Measurements from ENCODE around the gene IL17F. TPM values are rescaled to one million over a fixed set of nuclear protein-coding genes. Genes with fewer than 3 reads are reported as not detected.

The IL17F gene
- not detected for polyA plus RNA-seq (ENCODE audit: low read depth in 6 of 6)

GRCh38 chr6:52244400-52244799, at the start of gene IL17F:
Gene IL17F, minus strand, starts transcription at chr6:52244500. Its CDS starts 71 bp downstream, at chr6:52244429.
- no peaks in the 10 kb centered on the region for H3K36me3 Mint-ChIP-seq
- H3K27ac Mint-ChIP-seq, result peak within 1 kb of the TSS in 1 of 6 donors; percentile 12
- H3K4me1 Mint-ChIP-seq, result no peaks in the 10 kb centered on the region
- peaks cover 5 to 12% (median 12%) of the 10 kb centered on the region in 3 donors for H3K27me3 Mint-ChIP-seq
- no peaks in the 10 kb centered on the region for H3K9me3 Mint-ChIP-seq
- DNase-seq (no peak), ATAC-seq (ENCODE audit: low read depth in 2 of 2) (no peak)
- no peak within 1 kb of the TSS for H3K4me3 Mint-ChIP-seq

GRCh38 chr6:52293067-52293466, 48.8 kb upstream of the IL17F start:
- peaks cover 18 to 28% (median 19%) of the 10 kb centered on the region in 3 donors for H3K4me1 Mint-ChIP-seq
- H3K9me3 Mint-ChIP-seq, result peaks cover 0 to 2% (median 0%) of the 10 kb centered on the region in 7 donors
- ATAC-seq (ENCODE audit: low read depth in 2 of 2), result no peak
- peaks cover 0 to 4% of the 10 kb centered on the region in 2 donors for H3K36me3 Mint-ChIP-seq
- no peaks in the 10 kb centered on the region for H3K27me3 Mint-ChIP-seq
- no peak overlapping the region for H3K4me3 Mint-ChIP-seq
- H3K27ac Mint-ChIP-seq, result peak overlapping the region in 1 of 6 donors; percentile 40
- no peak for DNase-seq

- no peak overlapping the region for H3K4me3 Mint-ChIP-seq
- no peaks in the 10 kb centered on the region for H3K27me3 Mint-ChIP-seq
- no peak for ATAC-seq (ENCODE audit: low read depth in 2 of 2)
- DNase-seq, result no peak
- no peaks in the 10 kb centered on the region for H3K36me3 Mint-ChIP-seq
- no peaks in the 10 kb centered on the region for H3K9me3 Mint-ChIP-seq
- peak overlapping the region in 2 of 6 donors; percentile 28 to 56 for H3K27ac Mint-ChIP-seq
- H3K4me1 Mint-ChIP-seq, result peaks cover 0 to 10% (median 4%) of the 10 kb centered on the region in 3 donors
Measured at GRCh38 chr6:52288841-52289240, 44.5 kb upstream of the IL17F start.

- Mint-ChIP-seq H3K36me3 (no peaks in the 10 kb centered on the region), H3K9me3 (no peaks in the 10 kb centered on the region), H3K27ac (peak overlapping the region in 2 of 6 donors; percentile 14 to 28), H3K4me1 (peaks cover 5 to 14% (median 7%) of the 10 kb centered on the region in 3 donors), H3K27me3 (no peaks in the 10 kb centered on the region), H3K4me3 (no peak overlapping the region)
- ATAC-seq (ENCODE audit: low read depth in 2 of 2), result no peak
- DNase-seq, result no peak
Measured at GRCh38 chr6:52288216-52288615, 43.9 kb upstream of the IL17F start.

- H3K36me3 Mint-ChIP-seq, result peaks cover 0 to 9% of the 10 kb centered on the region in 2 donors
- no peaks in the 10 kb centered on the region for H3K27me3 Mint-ChIP-seq
- peak overlapping the region in 1 of 6 donors; percentile 75 for H3K27ac Mint-ChIP-seq
- H3K9me3 Mint-ChIP-seq, result no peaks in the 10 kb centered on the region
- ATAC-seq (ENCODE audit: low read depth in 2 of 2), result no peak
- DNase-seq, result peak; percentile 30
- H3K4me3 Mint-ChIP-seq, result peak overlapping the region in 1 of 8 donors; percentile 42
- H3K4me1 Mint-ChIP-seq, result peaks cover 9 to 24% (median 13%) of the 10 kb centered on the region in 3 donors
Measured at GRCh38 chr6:52286798-52287432, 42.6 kb upstream of the IL17F start.

GRCh38 chr6:52285177-52286068, 41.1 kb upstream of the IL17F start:
- Mint-ChIP-seq H3K27ac (no peak overlapping the region), H3K4me3 (no peak overlapping the region), H3K27me3 (no peaks in the 10 kb centered on the region), H3K4me1 (peaks cover 12 to 23% (median 13%) of the 10 kb centered on the region in 3 donors), H3K9me3 (no peaks in the 10 kb centered on the region), H3K36me3 (peaks cover 7 to 9% of the 10 kb centered on the region in 2 donors)
- ATAC-seq (ENCODE audit: low read depth in 2 of 2), result no peak
- no peak for DNase-seq

GRCh38 chr6:52284460-52285176, 40.3 kb upstream of the IL17F start, which contains the start of gene MCM3:
Gene MCM3, minus strand, starts transcription at chr6:52284742. Its CDS starts 68 bp downstream, at chr6:52284674.
- peak within 1 kb of the TSS in 2 of 8 donors; percentile 30 to 56 for H3K4me3 Mint-ChIP-seq
- H3K9me3 Mint-ChIP-seq, result no peaks in the 10 kb centered on the region
- H3K36me3 Mint-ChIP-seq, result peaks cover 9 to 11% of the 10 kb centered on the region in 2 donors
- H3K4me1 Mint-ChIP-seq, result peaks cover 13 to 23% (median 14%) of the 10 kb centered on the region in 3 donors
- no peaks in the 10 kb centered on the region for H3K27me3 Mint-ChIP-seq
- ATAC-seq (ENCODE audit: low read depth in 2 of 2) (peak; percentile 94 to 95), DNase-seq (peak; percentile 98)
- peak within 1 kb of the TSS in 3 of 6 donors; percentile 47 to 81 (median 49) for H3K27ac Mint-ChIP-seq

- peaks cover 13 to 23% (median 14%) of the 10 kb centered on the region in 3 donors for H3K4me1 Mint-ChIP-seq
Measured at GRCh38 chr6:52284131-52284459, 39.8 kb upstream of the IL17F start.

GRCh38 chr6:52283111-52283510, 38.8 kb upstream of the IL17F start:
- Mint-ChIP-seq H3K9me3 (no peaks in the 10 kb centered on the region), H3K27ac (peak overlapping the region in 1 of 6 donors; percentile 13), H3K4me1 (peaks cover 13 to 23% (median 14%) of the 10 kb centered on the region in 3 donors), H3K36me3 (peaks cover 9 to 18% of the 10 kb centered on the region in 2 donors), H3K27me3 (no peaks in the 10 kb centered on the region), H3K4me3 (peak overlapping the region in 4 of 8 donors; percentile 30 to 73 (median 47))
- no peak for ATAC-seq (ENCODE audit: low read depth in 2 of 2)
- DNase-seq, result no peak

More at GRCh38 chr6:52284131-52284459, 39.8 kb upstream of the IL17F start:
- no peak overlapping the region for H3K4me3 Mint-ChIP-seq
- ATAC-seq (ENCODE audit: low read depth in 2 of 2) (no peak), DNase-seq (no peak)
- H3K9me3 Mint-ChIP-seq, result no peaks in the 10 kb centered on the region
- no peaks in the 10 kb centered on the region for H3K27me3 Mint-ChIP-seq
- peaks cover 9 to 11% of the 10 kb centered on the region in 2 donors for H3K36me3 Mint-ChIP-seq
- peak overlapping the region in 3 of 6 donors; percentile 47 to 81 (median 49) for H3K27ac Mint-ChIP-seq

GRCh38 chr6:52276130-52276529, 31.8 kb upstream of the IL17F start:
- no peak overlapping the region for H3K27ac Mint-ChIP-seq
- no peaks in the 10 kb centered on the region for H3K9me3 Mint-ChIP-seq
- H3K4me3 Mint-ChIP-seq, result no peak overlapping the region
- H3K4me1 Mint-ChIP-seq, result peaks cover 0 to 12% (median 3%) of the 10 kb centered on the region in 3 donors
- no peaks in the 10 kb centered on the region for H3K27me3 Mint-ChIP-seq
- H3K36me3 Mint-ChIP-seq, result peaks cover 27 to 31% of the 10 kb centered on the region in 2 donors
- ATAC-seq (ENCODE audit: low read depth in 2 of 2) (no peak), DNase-seq (no peak)

- H3K4me1 Mint-ChIP-seq, result peaks cover 0 to 7% (median 3%) of the 10 kb centered on the region in 3 donors
- no peaks in the 10 kb centered on the region for H3K27me3 Mint-ChIP-seq
- H3K27ac Mint-ChIP-seq, result peak overlapping the region in 1 of 6 donors; percentile 7
- peaks cover 24 to 47% of the 10 kb centered on the region in 2 donors for H3K36me3 Mint-ChIP-seq
- no peaks in the 10 kb centered on the region for H3K9me3 Mint-ChIP-seq
- ATAC-seq (ENCODE audit: low read depth in 2 of 2), result no peak
- no peak overlapping the region for H3K4me3 Mint-ChIP-seq
- DNase-seq, result no peak
Measured at GRCh38 chr6:52271852-52272460, 27.7 kb upstream of the IL17F start.

GRCh38 chr6:52263709-52264540, 19.6 kb upstream of the IL17F start:
- peak overlapping the region in 3 of 6 donors; percentile 38 to 86 (median 68) for H3K27ac Mint-ChIP-seq
- ATAC-seq (ENCODE audit: low read depth in 2 of 2) (peak; percentile 65 to 76), DNase-seq (peak; percentile 45)
- H3K4me1 Mint-ChIP-seq, result peaks cover 0 to 5% (median 4%) of the 10 kb centered on the region in 3 donors
- peaks cover 19 to 28% of the 10 kb centered on the region in 2 donors for H3K36me3 Mint-ChIP-seq
- H3K27me3 Mint-ChIP-seq, result no peaks in the 10 kb centered on the region
- H3K9me3 Mint-ChIP-seq, result no peaks in the 10 kb centered on the region
- H3K4me3 Mint-ChIP-seq, result no peak overlapping the region

Data from naive B cell (primary cell).